GM21717 (cell line): ENCODE data around the gene COX6A2.
A peak's percentile ranks its signal among the peaks of the same experiment; 100 is the strongest.
"Not testable (repeated sequence)": the region's sequence is repeated elsewhere in the genome, so short reads cannot be mapped to it uniquely, and the experiment has no call there.

Source experiments
- ATAC-seq: cut with Tn5 transposase; IDR thresholded peaks from one replicate; pipeline ENCODE4 v1.9.1; 2021; ENCODE audit warnings: mild to moderate bottlenecking, moderate library complexity; ENCODE audit not compliant: unreplicated experiment

The COX6A2 gene

GRCh38 chr16:31461921-31462804, 34.0 kb upstream of the COX6A2 start:
- ATAC-seq: no peak

GRCh38 chr16:31461201-31461920, 33.2 kb upstream of the COX6A2 start:
- ATAC-seq: no peak

- no peak for ATAC-seq
These were observed 32.4 kb upstream of the COX6A2 start for GRCh38 chr16:31460582-31461002.

DNA sequence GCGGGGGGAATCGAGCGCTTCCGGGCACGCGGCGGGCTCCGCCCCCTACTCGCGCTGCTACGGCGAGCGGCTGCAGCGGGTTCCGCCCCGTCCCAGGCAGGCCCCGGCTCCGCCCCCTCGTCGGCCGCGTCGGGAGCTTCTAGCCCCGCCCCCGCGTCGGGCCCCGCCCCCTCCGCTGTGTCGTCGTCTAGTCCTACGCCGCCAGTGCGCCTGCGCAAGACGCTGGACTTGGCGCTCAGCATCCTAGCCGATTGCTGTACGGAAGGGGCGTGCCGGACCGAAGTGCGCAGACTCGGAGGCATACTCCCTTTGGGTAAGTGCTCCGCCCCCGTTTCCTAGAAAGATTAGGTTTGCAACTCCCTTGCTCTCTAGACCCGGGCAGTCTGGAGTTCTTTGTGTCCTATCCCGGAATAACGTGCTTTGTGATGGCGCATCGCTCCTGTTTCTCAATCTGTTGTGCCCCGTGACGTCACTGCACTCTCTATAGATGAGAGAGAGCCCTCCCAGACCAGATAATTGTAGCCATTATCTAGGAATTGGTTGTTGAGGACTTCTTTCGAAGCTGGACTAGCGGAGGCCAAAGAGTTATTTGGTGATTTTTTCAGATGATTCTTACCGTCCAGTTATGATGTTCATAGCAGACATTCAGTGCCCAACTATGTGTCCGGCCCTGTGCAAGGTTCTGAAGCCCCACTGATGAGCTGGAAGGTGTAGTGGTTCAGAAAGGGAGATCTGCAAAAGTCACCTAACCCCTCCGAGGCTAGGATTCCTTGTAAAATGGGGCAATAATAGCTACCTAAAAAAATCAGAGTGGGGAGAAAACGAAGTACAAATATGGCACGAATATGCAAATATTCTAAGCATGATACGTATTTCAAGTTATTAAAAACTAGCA, 31.8 kb upstream of the COX6A2 start:
- ATAC-seq: peak; percentile 57

DNA sequence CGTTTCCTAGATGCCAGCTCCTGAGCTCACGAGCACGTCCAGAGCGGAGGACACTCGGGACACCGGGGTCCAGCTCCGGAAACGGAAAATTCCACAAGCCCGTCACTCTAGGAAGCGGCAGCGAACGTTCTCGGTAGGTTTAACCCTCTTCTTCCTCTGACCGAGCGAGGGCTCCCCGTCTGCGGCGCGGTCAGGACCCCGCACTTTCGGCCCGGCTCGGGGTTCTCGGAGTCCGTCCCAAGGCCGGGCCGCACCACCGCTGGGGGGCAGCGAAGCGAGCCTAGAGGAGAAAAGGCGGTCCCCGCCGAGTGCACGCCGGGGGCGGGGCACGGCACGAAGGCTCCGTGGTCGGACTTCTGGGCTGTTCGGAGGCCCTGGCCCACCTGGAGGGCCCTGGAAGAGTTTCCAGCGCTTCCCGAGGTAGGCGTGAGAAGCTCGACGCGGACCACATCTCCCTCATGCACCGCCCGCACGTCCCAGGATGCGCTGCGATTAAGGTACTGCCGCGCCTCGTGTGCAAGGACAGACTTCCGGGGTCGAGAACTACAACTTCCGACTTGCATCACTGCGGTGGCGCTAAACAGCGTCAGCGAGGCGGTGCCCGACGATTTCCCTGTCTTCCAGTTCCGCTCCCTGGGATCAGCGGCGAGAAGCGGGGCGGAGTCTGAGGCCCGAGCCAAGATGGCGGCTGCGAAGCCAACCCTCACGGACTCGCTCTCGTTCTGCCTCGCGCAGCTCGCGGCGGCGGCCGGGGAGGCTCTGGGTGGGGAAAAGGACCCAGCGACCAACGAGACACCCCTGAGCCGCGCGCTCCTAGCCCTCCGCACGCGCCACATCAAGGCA, 30.9 kb upstream of the COX6A2 start, which contains the start of gene ARMC5:
Gene ARMC5 (plus strand): TSS at position 658 of the 843 bp plus-strand sequence. CDS start 24 bp downstream, at position 682.
- ATAC-seq: peak; percentile 68

DNA sequence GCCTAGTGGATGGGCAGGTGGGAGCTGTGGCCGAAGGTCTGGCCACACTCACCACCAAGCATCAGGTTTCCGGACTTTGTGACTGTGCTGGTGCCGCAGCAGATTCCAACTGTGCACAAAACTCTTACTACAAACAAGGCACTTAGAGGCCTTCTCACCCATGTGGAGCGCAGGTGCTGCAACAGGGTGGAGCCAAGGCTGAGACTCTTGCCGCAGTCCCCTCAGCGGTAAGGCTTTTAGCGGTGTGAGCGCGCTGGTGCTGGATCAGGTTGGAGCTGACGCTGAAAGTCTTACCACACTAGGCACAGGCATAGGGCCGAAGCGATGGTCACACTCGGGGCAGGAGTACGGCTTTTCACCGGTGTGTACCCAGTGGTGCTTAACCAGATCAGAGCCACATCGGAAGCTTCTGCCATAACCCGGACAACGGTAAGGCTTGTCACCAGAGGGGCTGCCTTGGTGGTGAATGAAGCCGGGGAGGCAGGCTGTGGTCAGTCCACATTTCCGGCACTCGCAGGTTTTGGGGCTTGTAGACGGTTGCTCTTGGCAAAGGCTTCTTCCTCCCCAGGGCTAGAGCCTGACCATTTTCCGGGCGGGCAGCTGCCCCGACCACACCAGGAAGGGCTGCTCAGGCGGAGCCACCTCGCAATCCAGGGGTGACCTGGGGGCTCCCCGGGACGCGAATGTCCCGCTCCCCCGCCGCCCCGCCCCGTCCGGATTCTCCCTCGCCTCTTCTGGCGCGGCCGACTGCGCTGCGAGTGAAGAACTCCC, 30.1 kb upstream of the COX6A2 start:
- peak; percentile 15 for ATAC-seq

DNA sequence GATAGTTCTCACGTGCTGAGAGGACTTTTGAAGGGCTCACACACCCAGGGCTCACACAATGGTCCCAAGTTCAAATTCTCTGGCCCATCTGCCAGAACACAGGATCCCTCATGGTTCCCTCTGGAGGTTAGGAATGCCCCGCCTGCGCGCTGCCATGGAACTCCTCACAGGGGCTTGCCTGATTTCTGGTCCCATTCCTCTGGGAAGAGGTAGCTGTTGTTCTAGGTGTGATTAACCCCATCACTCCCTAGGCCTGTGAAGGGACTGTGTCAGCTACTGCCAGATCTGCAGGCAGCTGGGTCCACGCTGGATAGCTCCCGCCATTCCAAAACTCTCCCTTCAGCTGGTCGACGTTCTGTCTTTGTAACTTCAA, 28.8 kb upstream of the COX6A2 start:
- ATAC-seq: no peak

- ATAC-seq: no peak
These were observed 27.6 kb upstream of the COX6A2 start for GRCh38 chr16:31455601-31456314.

- ATAC-seq: no peak
These were observed 25.4 kb upstream of the COX6A2 start for GRCh38 chr16:31453255-31454204.

GRCh38 chr16:31452631-31453106, 24.5 kb upstream of the COX6A2 start:
- no peak for ATAC-seq

GRCh38 chr16:31451681-31452351, 23.7 kb upstream of the COX6A2 start:
- no peak for ATAC-seq

- ATAC-seq: no peak
These were observed 23.0 kb upstream of the COX6A2 start for GRCh38 chr16:31451201-31451600.

DNA sequence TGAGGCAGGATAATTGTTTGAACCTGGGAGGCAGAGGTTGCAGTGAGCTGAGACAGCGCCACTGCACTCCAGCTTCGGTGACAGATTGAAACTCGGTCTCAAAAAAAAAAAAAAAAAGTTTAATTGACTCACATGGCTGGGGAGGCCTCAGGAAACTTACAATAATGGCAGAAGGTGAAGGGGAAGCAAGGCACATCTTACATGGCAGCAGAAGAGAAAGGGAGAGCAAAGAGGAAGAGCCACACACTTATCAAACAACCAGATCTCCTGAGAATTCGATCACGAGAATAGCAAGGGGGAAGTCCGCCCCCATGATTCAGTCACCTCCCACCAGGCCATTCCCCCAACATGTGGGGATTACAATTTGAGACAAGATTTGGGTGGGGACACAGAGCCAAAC, 17.8 kb upstream of the COX6A2 start:
- ATAC-seq: not testable (repeated sequence)

DNA sequence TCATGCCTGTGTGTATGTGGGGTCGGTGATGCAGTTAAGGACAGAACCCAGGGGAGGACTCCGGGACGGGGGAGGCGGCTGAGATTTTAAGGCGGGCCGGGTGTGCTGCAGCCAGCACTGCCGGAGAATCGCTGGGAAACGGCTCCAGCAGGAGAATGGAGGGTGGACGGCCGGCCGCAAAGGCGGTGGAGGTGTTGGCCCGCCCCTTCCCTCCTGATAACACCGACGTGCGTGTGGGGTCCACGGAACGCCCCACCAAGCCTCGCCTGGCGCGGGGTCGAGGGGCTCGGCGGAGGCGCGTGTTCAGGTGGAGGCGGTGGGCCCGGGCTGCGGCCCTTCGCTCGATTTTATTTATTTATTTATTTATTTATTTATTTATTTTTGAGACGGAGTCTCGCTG, 13.8 kb upstream of the COX6A2 start:
- no peak for ATAC-seq

GRCh38 chr16:31440516-31441184, 12.5 kb upstream of the COX6A2 start:
- no peak for ATAC-seq

GRCh38 chr16:31439519-31439918, 11.4 kb upstream of the COX6A2 start:
- no peak for ATAC-seq
